ENCODE results near the gene RANBP3L. TPM values are rescaled to one million over a fixed set of nuclear protein-coding genes. Genes with fewer than 3 reads are reported as not detected.

The RANBP3L gene
- total RNA-seq, 1 experiment from 2014 or later = not detected

- H3K36me3 Mint-ChIP-seq (ENCODE audit: insufficient read depth in 1 of 3, low read depth in 3 of 3) = no peaks in the 10 kb centered on the region
- no peak overlapping the region for H3K18ac ChIP-seq (ENCODE audit: insufficient read length, low read depth, low read length)
These were observed 64.9 kb downstream of the RANBP3L start for GRCh38 chr5:36236801-36237200.

More at GRCh38 chr5:36236801-36237200, 64.9 kb downstream of the RANBP3L start:
- H3K23me2 ChIP-seq (ENCODE audit: insufficient read length, low read depth, low read length, poor library complexity, severe bottlenecking) = no peaks in the 10 kb centered on the region
- H3K79me2 ChIP-seq (ENCODE audit: insufficient read depth, low read length) = no peaks in the 10 kb centered on the region
- H4K20me1 ChIP-seq (ENCODE audit: control insufficient read depth, insufficient read depth, insufficient read length) = no peaks in the 10 kb centered on the region
- H2BK120ac ChIP-seq (ENCODE audit: low read depth, low read length, poor library complexity, severe bottlenecking) = no peak overlapping the region
- H2AFZ ChIP-seq (ENCODE audit: low read length) = no peak overlapping the region
- Mint-ChIP-seq H3K9me3 (no peaks in the 10 kb centered on the region), H3K4me1 (peaks cover 25 to 28% of the 10 kb centered on the region in 2 experiments), H3K27ac (no peak overlapping the region), H3K4me3 (no peak overlapping the region), H3K27me3 (ENCODE audit: low read depth) (no peaks in the 10 kb centered on the region)
- H3K9ac ChIP-seq (ENCODE audit: extremely low read depth, insufficient read length, low read length) = no peak overlapping the region
- no peak for DNase-seq
- no peaks in the 10 kb centered on the region for H3K27me3 ChIP-seq (ENCODE audit: insufficient read depth, low read length)
- H3K56ac ChIP-seq (ENCODE audit: insufficient read length, low read depth, low read length) = no peak overlapping the region
- H2AK5ac ChIP-seq (ENCODE audit: insufficient read length, low read length) = no peak overlapping the region
- H3K27ac ChIP-seq (ENCODE audit: insufficient read length, low read depth, low read length) = no peak overlapping the region
- no peak overlapping the region for H3K14ac ChIP-seq (ENCODE audit: insufficient read depth, low read length)
- no peak overlapping the region for H3K23ac ChIP-seq (ENCODE audit: insufficient read length, low read depth, low read length)
- H2BK12ac ChIP-seq (ENCODE audit: insufficient read length, low read depth, low read length) = no peak overlapping the region
- no peak overlapping the region for H3K4me2 ChIP-seq (ENCODE audit: insufficient read depth, insufficient read length, low read length)
- H4K8ac ChIP-seq (replicated peaks; ENCODE audit: insufficient read length, low read depth, low read length) = no peak overlapping the region
- no peak overlapping the region for H2BK15ac ChIP-seq (ENCODE audit: low read depth, low read length)
- H3K4me1 ChIP-seq (ENCODE audit: insufficient read depth, low read length) = no peaks in the 10 kb centered on the region
- no peak overlapping the region for H3T11ph ChIP-seq (ENCODE audit: low read length)
- H2BK20ac ChIP-seq (ENCODE audit: low read depth, low read length, poor library complexity, severe bottlenecking) = no peak overlapping the region
- no peak overlapping the region for H4K91ac ChIP-seq (ENCODE audit: insufficient read length, low read depth, low read length)
- H4K5ac ChIP-seq (ENCODE audit: insufficient read length, low read depth, low read length) = no peak overlapping the region
- H2BK5ac ChIP-seq (ENCODE audit: insufficient read length, low read length) = no peak overlapping the region
- TF ChIP-seq CTCF (conservative IDR thresholded peaks at IDR 0.05) = no peak
- H3K4ac ChIP-seq (ENCODE audit: low read depth, low read length) = no peak overlapping the region
- H3K79me1 ChIP-seq (ENCODE audit: insufficient read depth, low read depth, low read length, poor library complexity, severe bottlenecking) = no peaks in the 10 kb centered on the region
- no peaks in the 10 kb centered on the region for H3K9me3 ChIP-seq (ENCODE audit: control insufficient read depth, low read depth, low read length)
